GM12891 (cell line): Measurements from ENCODE around the gene PRKN.

ENCODE experiments used
- POLR2A ChIP-seq: IDR thresholded peaks from 2 replicates; pipeline ENCODE4 v1.6.1; 2011; ENCODE audit warnings: low read depth, low read length, control low read depth
- POLR2AphosphoS5 ChIP-seq: IDR thresholded peaks from 2 replicates; pipeline ENCODE4 v1.6.1; 2011; ENCODE audit warnings: low read depth, low read length, control low read depth
- SPI1 ChIP-seq: IDR thresholded peaks from 2 replicates; pipeline ENCODE4 v1.6.1; 2011; ENCODE audit warnings: low read depth, low read length, control low read depth
- TAF1 ChIP-seq: IDR thresholded peaks from 2 replicates; pipeline ENCODE4 v1.6.1; 2011; ENCODE audit warnings: low read depth, low read length, control low read depth

GRCh38 chr6:161829291-161829729, 898.3 kb downstream of the PRKN start:
- TF ChIP-seq POLR2A, result no peak
- TF ChIP-seq TAF1, result no peak
- no peak for TF ChIP-seq POLR2AphosphoS5
- TF ChIP-seq SPI1, result no peak
